ENCODE data around the gene CCDC110. TPM values are rescaled to one million over a fixed set of nuclear protein-coding genes. Genes with fewer than 3 reads are reported as not detected.

CCDC110 gene
- total RNA-seq, 1 experiment from 2014 or later: 0.98 TPM

Other genes starting within 250 kb of the CCDC110 start
- gene LRP2BP, start 75.8 kb downstream of the CCDC110 start, total RNA-seq (2014; rRNA removed; shearing (Covaris generic); ENCODE audit: low replicate concordance): 0.14 TPM in 1 of 2 replicates, not detected in the other
- 15.3 and 36.6 TPM in 2 replicates for gene ANKRD37, start 74.9 kb downstream of the CCDC110 start, total RNA-seq (2014; rRNA removed; shearing (Covaris generic); ENCODE audit: low replicate concordance)
- gene UFSP2, start 45.8 kb downstream of the CCDC110 start, total RNA-seq (2014; rRNA removed; shearing (Covaris generic); ENCODE audit: low replicate concordance): 29.6 and 63.3 TPM in 2 replicates
- 5.6 and 11.3 TPM in 2 replicates for gene PDLIM3, start 63.8 kb upstream of the CCDC110 start, total RNA-seq (2014; rRNA removed; shearing (Covaris generic); ENCODE audit: low replicate concordance)